T-helper 17 cell (primary cell): ENCODE results near the gene UBR3. TPM values are rescaled to one million over a fixed set of nuclear protein-coding genes. Genes with fewer than 3 reads are reported as not detected.
"Not testable (repeated sequence)": the region's sequence is repeated elsewhere in the genome, so short reads cannot be mapped to it uniquely, and the experiment has no call there.

Experiments
- ATAC-seq: fragments of 150-1000 bp; cut with Tn5 transposase; 2 replicates; pipeline ENCODE4 v1.10.0; 2021; ENCODE audit warnings: mild to moderate bottlenecking, moderate library complexity
- DNase-seq, 3 donors: peaks; one replicate each; pipeline versions ENCODE4 v3.0.0 to v3.0.0-alpha.2; 2020 to 2021
- H3K9me3 ChIP-seq: one replicate; pipeline ENCODE4 v1.7.0; 2013; ENCODE audit warnings: low read length, mild to moderate bottlenecking; ENCODE audit not compliant: control insufficient read depth, poor library complexity, severe bottlenecking
- H3K27ac Mint-ChIP-seq: one replicate; pipeline ENCODE4 v1.8.0; 2022; ENCODE audit warnings: mild to moderate bottlenecking, moderate library complexity, mixed read lengths
- H3K27me3 Mint-ChIP-seq: one replicate; pipeline ENCODE4 v1.8.0; 2022; ENCODE audit warnings: mixed read lengths
- H3K36me3 Mint-ChIP-seq: one replicate; pipeline ENCODE4 v1.8.0; 2022; ENCODE audit warnings: low read depth, mixed read lengths
- H3K4me1 Mint-ChIP-seq: one replicate; pipeline ENCODE4 v1.8.0; 2022; ENCODE audit warnings: mild to moderate bottlenecking, mixed read lengths
- H3K4me3 Mint-ChIP-seq: one replicate; pipeline ENCODE4 v1.8.0; 2022; ENCODE audit warnings: mild to moderate bottlenecking, moderate library complexity, mixed read lengths
- total RNA-seq, 4 donors: library from RNA in 2 of 4; stranded (reverse) in 2 of 4; gene quantifications; one replicate each; pipeline ENCODE4 v1.2.3 and lab custom pipeline; 2022 to 2026

The UBR3 gene
- total RNA-seq, 2 donors from 2014 or later = 33.6 to 34.9 TPM

GRCh38 chr2:169834401-169834800 is 7.1 kb downstream of the UBR3 start:
- Mint-ChIP-seq H3K36me3 (no peaks in the 10 kb centered on the region), H3K4me1 (peaks cover 34% of the 10 kb centered on the region), H3K27ac (no peak overlapping the region), H3K4me3 (no peak overlapping the region), H3K27me3 (no peaks in the 10 kb centered on the region)
- no peak for DNase-seq
- ATAC-seq = no peak
- H3K9me3 ChIP-seq = no peaks in the 10 kb centered on the region

GRCh38 chr2:169838743-169839489 is 11.7 kb downstream of the UBR3 start:
- Mint-ChIP-seq H3K27ac (peak overlapping the region; percentile 60), H3K4me1 (peaks cover 23% of the 10 kb centered on the region), H3K27me3 (no peaks in the 10 kb centered on the region), H3K4me3 (no peak overlapping the region), H3K36me3 (peaks cover 4% of the 10 kb centered on the region)
- H3K9me3 ChIP-seq = no peaks in the 10 kb centered on the region
- ATAC-seq = no peak
- DNase-seq = no peak

DNA sequence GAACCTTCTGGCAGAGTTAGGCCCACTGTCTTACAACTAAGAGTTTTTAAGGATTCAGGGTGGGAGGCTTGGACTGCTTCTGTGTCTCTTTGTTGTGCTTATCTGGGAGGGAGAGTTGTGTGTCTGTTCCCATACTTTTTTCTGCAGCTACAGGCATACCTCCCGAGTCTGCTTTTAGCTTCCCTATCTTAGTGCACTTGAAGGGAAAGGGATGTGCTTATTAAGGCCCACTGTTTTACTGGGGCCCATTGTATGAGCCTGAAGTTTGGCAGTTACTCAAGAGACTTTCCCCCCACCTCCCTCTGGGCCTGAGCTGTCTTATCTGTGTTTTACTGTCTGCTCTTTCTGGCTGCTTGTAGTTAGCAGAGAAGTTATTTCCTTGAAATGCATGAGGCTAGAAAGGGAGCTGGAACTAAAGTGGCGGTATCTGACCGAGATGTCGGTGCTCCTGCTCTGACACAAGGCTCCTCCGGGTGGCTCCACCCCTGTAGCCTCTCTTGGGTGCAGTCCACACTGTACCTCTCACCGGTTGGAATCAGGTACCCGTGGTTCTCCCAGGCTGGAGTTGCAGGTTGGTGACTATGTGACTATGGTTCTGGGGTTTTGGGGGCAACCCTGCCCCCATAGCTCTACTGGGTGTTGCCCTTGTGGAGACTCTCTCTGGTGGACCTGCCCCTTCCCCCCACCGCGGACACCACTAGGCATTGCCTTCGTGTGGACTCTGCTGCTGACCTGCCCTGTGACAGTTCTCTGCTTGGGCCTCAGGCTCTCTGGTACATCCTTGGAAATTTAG is 12.9 kb downstream of the UBR3 start:
- H3K9me3 ChIP-seq = no peaks in the 10 kb centered on the region
- no peak overlapping the region for H3K27ac Mint-ChIP-seq
- ATAC-seq (no peak), DNase-seq (no peak)
- H3K36me3 Mint-ChIP-seq = peaks cover 4% of the 10 kb centered on the region
- no peak overlapping the region for H3K4me3 Mint-ChIP-seq
- H3K4me1 Mint-ChIP-seq = peaks cover 27% of the 10 kb centered on the region
- H3K27me3 Mint-ChIP-seq = no peaks in the 10 kb centered on the region

DNA sequence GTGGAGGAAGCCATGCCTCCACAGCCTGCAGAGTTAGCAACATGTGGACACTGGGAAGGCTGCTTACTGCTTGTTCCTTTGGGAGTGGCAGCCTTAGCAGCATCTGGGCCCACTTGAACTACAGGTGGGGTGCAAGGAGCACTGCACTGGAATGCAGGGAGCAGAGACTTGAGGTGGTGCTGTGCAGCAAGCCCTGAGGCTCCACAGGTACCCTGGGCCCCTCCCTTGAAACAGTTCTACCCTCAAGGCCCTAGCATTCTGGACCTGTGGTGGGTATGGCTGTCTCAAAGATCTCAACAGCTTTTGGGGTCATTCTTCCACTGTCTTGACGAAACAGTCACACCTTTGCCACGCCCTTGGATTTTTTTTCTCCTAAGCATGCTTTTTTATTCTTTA is 13.5 kb downstream of the UBR3 start:
- no peaks in the 10 kb centered on the region for H3K27me3 Mint-ChIP-seq
- ATAC-seq (no peak), DNase-seq (no peak)
- peaks cover 4% of the 10 kb centered on the region for H3K36me3 Mint-ChIP-seq
- no peak overlapping the region for H3K4me3 Mint-ChIP-seq
- no peak overlapping the region for H3K27ac Mint-ChIP-seq
- no peaks in the 10 kb centered on the region for H3K9me3 ChIP-seq
- H3K4me1 Mint-ChIP-seq = peaks cover 26% of the 10 kb centered on the region

DNA sequence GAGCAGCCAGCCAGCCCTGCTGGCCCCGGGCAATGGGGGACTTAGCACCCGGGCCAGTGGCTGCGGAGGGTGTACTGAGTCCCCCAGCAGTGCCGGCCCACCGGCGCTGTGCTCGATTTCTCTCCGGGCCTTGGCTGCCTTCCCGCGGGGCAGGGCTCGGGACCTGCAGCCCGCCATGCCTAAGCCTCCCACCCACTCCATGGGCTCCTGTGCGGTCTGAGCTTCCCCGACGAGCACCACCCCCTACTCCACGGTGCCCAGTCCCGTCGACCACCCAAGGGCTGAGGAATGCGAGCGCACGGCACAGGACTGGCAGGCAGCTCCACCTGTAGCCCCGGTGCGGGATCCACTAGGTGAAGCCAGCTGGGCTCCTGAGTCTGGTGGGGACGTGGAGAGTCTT is 14.4 kb downstream of the UBR3 start:
- H3K36me3 Mint-ChIP-seq, H3K27me3 Mint-ChIP-seq, DNase-seq, ATAC-seq, H3K9me3 ChIP-seq, H3K27ac Mint-ChIP-seq: not testable (repeated sequence)
- peak overlapping the region; percentile 19 for H3K4me3 Mint-ChIP-seq
- H3K4me1 Mint-ChIP-seq = peaks cover 28% of the 10 kb centered on the region

GRCh38 chr2:169845016-169845415 is 17.8 kb downstream of the UBR3 start:
- no peak for DNase-seq
- Mint-ChIP-seq H3K27ac (peak overlapping the region; percentile 68), H3K36me3 (peaks cover 4% of the 10 kb centered on the region), H3K4me1 (peaks cover 28% of the 10 kb centered on the region), H3K27me3 (no peaks in the 10 kb centered on the region), H3K4me3 (no peak overlapping the region)
- H3K9me3 ChIP-seq = no peaks in the 10 kb centered on the region
- no peak for ATAC-seq

DNA sequence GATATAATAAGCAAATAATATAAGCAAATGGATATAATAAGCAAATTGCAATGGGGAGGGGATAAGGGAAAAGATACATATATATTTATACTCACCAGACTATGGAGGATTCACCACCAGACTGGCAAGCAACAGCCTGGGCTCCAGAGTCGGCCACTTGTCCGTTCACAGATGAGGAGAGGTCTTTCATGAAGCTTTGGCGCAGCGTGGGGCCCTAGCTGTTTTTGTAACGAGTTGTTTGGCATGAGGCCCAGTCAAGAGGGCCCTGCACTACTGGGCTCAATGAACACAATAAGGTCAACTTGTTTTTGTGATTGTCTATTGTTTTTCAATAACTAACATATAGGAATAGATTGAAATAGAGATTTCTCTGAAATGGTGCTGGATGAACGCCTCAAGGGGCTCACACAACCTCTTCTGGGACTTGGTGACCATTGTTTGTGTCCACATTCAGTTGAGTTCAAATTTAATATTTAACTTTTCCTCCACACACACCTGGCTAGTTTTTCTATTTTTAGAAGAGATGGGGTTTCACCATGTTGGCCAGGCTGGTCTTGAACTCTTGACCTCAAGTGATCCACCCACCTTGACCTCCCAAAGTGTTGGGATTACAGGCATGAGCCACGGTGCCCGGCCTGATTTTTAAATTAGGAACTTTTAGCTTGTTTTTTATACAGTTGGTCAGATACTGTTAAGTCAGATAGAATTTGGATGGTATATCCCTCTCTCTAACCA is 21.9 kb downstream of the UBR3 start:
- not testable (repeated sequence) for H3K36me3 Mint-ChIP-seq, H3K9me3 ChIP-seq, DNase-seq, H3K4me3 Mint-ChIP-seq, ATAC-seq, H3K27me3 Mint-ChIP-seq, H3K27ac Mint-ChIP-seq
- H3K4me1 Mint-ChIP-seq = peaks cover 33% of the 10 kb centered on the region

GRCh38 chr2:169849710-169850109 is 22.5 kb downstream of the UBR3 start:
- H3K27ac Mint-ChIP-seq = no peak overlapping the region
- ATAC-seq (no peak), DNase-seq (no peak)
- H3K4me3 Mint-ChIP-seq = no peak overlapping the region
- H3K27me3 Mint-ChIP-seq = no peaks in the 10 kb centered on the region
- peaks cover 30% of the 10 kb centered on the region for H3K4me1 Mint-ChIP-seq
- no peaks in the 10 kb centered on the region for H3K9me3 ChIP-seq
- peaks cover 2% of the 10 kb centered on the region for H3K36me3 Mint-ChIP-seq

DNA sequence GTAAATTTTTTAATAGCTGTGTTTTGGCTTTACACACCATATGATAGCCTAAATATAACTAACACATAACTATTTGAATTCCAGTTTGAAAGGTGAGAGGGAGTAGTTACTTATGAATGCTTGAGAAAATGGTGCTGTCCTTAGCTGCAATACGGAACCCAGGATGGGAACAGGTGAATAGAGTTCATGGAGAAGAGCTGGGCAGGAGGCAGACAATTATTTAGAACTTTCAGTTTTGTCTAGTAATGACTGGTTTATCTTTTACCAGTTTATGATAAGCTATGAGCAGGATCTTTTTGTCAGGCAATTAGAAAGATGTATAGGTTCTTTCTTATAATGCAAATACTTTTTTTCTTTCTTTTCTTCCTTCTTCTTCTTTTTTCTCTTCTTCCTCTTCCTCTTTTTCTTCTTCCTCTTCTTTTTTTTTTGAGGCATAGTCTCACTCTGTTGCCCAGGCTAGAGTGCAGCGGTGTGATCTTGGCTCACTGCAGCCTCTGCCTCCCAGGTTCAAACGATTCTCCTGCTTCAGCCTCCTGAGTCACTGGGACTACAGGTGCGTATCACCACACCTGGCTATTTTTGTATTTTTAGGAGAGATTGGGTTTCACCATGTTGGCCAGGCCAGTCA is 25.9 kb downstream of the UBR3 start:
- Mint-ChIP-seq H3K4me3 (no peak overlapping the region), H3K27ac (no peak overlapping the region), H3K27me3 (no peaks in the 10 kb centered on the region), H3K4me1 (peaks cover 17% of the 10 kb centered on the region), H3K36me3 (no peaks in the 10 kb centered on the region)
- no peak for DNase-seq
- H3K9me3 ChIP-seq = no peaks in the 10 kb centered on the region
- ATAC-seq = no peak

DNA sequence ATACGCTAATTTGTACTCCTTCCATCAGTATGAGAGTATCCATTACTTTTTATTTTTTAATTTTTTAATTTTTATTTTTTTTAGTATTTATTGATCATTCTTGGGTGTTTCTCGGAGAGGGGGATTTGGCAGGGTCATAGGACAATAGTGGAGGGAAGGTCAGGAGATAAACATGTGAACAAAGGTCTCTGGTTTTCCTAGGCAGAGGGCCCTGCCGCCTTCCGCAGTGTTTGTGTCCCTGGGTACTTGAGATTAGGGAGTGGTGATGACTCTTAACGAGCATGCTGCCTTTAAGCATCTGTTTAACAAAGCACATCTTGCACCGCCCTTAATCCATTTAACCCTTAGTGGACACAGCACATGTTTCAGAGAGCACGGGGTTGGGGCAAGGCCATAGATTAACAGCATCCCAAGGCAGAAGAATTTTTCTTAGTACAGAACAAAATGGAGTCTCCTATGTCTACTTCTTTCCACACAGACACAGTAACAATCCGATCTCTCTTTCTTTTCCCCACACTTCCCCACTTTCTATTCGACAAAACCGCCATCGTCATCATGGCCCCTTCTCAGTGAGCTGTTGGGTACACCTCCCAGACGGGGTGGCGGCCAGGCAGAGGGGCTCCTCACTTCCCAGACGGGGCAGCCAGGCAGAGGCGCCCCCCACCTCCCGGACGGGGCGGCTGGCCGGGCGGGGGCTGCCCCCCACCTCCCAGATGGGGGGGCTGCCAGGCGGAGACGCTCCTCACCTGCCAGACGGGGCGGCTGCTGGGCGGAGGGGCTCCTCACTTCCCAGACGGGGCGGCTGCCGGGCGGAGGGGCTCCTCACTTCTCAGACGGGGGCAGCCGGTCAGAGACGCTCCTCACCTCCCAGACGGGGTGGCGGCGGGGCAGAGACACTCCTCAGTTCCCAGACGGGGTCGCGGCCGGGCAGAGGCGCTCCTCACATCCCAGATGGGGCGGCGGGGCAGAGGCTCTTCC is 28.3 kb downstream of the UBR3 start:
- H3K4me3 Mint-ChIP-seq, H3K27ac Mint-ChIP-seq: not testable (repeated sequence)

GRCh38 chr2:169859423-169859822 is 32.2 kb downstream of the UBR3 start:
- Mint-ChIP-seq H3K36me3 (peaks cover 4% of the 10 kb centered on the region), H3K4me3 (no peak overlapping the region), H3K27ac (no peak overlapping the region), H3K4me1 (peaks cover 20% of the 10 kb centered on the region), H3K27me3 (no peaks in the 10 kb centered on the region)
- no peaks in the 10 kb centered on the region for H3K9me3 ChIP-seq
- DNase-seq (no peak), ATAC-seq (no peak)

More for the DNA sequence above, 28.3 kb downstream of the UBR3 start:
- H3K27me3 Mint-ChIP-seq, H3K36me3 Mint-ChIP-seq, ATAC-seq, H3K9me3 ChIP-seq, DNase-seq: not testable (repeated sequence)
- H3K4me1 Mint-ChIP-seq = peaks cover 17% of the 10 kb centered on the region

DNA sequence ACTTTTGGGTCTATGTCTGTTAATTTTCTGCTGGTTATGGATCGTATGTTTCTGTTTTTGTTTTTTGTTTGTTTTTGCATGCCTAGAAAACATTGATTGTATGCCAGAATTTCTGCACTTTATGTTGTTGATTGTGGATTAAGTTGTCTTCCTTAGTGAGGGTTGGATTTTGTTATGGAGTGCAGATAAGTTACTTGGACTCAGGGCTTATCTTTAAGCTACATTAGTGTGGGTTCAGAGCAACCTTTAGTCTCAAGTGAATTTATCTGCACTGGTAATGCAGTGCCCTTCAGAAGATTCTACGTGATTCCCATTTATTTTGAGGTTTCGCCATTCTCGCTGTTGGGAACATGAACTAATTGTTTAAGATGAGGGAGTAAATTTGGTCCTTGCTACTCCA is 32.9 kb downstream of the UBR3 start:
- no peak overlapping the region for H3K4me3 Mint-ChIP-seq
- no peak for ATAC-seq
- DNase-seq = no peak
- peaks cover 4% of the 10 kb centered on the region for H3K36me3 Mint-ChIP-seq
- H3K4me1 Mint-ChIP-seq = peaks cover 20% of the 10 kb centered on the region
- H3K9me3 ChIP-seq = no peaks in the 10 kb centered on the region
- H3K27me3 Mint-ChIP-seq = no peaks in the 10 kb centered on the region
- H3K27ac Mint-ChIP-seq = no peak overlapping the region
